Right atrium auricular region (tissue), 2 donors: ENCODE measurements around the gene SNX32. TPM values are rescaled to one million over a fixed set of nuclear protein-coding genes. Genes with fewer than 3 reads are reported as not detected.

Source experiments
- DNase-seq: peaks from one replicate; pipeline ENCODE4 v3.0.0-alpha.2; 2019; ENCODE audit warnings: low spot score
- H3K27ac ChIP-seq, 2 donors: fragments of 200-600 bp; sonication (generic); 1 replicate in 1 of 2; 2 replicates in 1 of 2; pipeline ENCODE4 v1.5.1; 2016 to 2019
- H3K27me3 ChIP-seq, 2 donors: fragments of 200-600 bp; sonication (generic); one replicate each; pipeline versions ENCODE4 v1.5.1 to v1.6.0; 2017 to 2019
- H3K36me3 ChIP-seq: fragments of 200-600 bp; sonication (generic); one replicate; pipeline ENCODE4 v1.5.1; 2016
- H3K4me1 ChIP-seq, 2 donors: fragments of 200-600 bp; sonication (generic); one replicate each; pipeline versions ENCODE4 v1.5.1 to v1.6.0; 2017 to 2019
- H3K4me3 ChIP-seq, 2 donors: fragments of 200-600 bp; sonication (generic); 1 replicate in 1 of 2; 2 replicates in 1 of 2; pipeline ENCODE4 v1.5.1; 2017 to 2019; ENCODE audit warnings: mild to moderate bottlenecking in 1 of 2, moderate library complexity in 1 of 2
- H3K9me3 ChIP-seq, 2 donors: fragments of 200-600 bp; sonication (generic); one replicate each; pipeline ENCODE4 v1.5.1; 2019
- total RNA-seq, 2 donors: library from RNA; depleted of rRNA; stranded (reverse); fragments of >200 nt; gene quantifications; one replicate each; pipeline ENCODE4 v1.1.0, GENCODE V29; 2016
- TF ChIP-seq, protein P1 (sequence below), 2 donors: fragments of 200-600 bp; sonication (generic); IDR thresholded peaks; one replicate each; pipeline ENCODE4 v1.5.1; 2019; ENCODE audit warnings: antibody characterized with exemption in 2 of 2

The SNX32 gene
- total RNA-seq, 2 donors from 2014 or later = 0.20 to 0.37 TPM

- no peak overlapping the region for H3K4me3 ChIP-seq
- DNase-seq = no peak
- no peak overlapping the region for H3K27ac ChIP-seq
- H3K4me1 ChIP-seq = peaks cover 0 to 35% of the 10 kb centered on the region in 2 donors
- TF ChIP-seq, protein P1, sequence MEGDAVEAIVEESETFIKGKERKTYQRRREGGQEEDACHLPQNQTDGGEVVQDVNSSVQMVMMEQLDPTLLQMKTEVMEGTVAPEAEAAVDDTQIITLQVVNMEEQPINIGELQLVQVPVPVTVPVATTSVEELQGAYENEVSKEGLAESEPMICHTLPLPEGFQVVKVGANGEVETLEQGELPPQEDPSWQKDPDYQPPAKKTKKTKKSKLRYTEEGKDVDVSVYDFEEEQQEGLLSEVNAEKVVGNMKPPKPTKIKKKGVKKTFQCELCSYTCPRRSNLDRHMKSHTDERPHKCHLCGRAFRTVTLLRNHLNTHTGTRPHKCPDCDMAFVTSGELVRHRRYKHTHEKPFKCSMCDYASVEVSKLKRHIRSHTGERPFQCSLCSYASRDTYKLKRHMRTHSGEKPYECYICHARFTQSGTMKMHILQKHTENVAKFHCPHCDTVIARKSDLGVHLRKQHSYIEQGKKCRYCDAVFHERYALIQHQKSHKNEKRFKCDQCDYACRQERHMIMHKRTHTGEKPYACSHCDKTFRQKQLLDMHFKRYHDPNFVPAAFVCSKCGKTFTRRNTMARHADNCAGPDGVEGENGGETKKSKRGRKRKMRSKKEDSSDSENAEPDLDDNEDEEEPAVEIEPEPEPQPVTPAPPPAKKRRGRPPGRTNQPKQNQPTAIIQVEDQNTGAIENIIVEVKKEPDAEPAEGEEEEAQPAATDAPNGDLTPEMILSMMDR (IDR thresholded peaks at IDR 0.05) = no peak
- H3K36me3 ChIP-seq = peaks cover 44% of the 10 kb centered on the region
- H3K27me3 ChIP-seq = no peaks in the 10 kb centered on the region
- no peaks in the 10 kb centered on the region for H3K9me3 ChIP-seq
These were observed 36.0 kb downstream of the SNX32 start for GRCh38 chr11:65869643-65870306.

- no peaks in the 10 kb centered on the region for H3K9me3 ChIP-seq
- H3K27ac ChIP-seq = no peak overlapping the region
- TF ChIP-seq, protein P1 (IDR thresholded peaks at IDR 0.05) = no peak
- no peaks in the 10 kb centered on the region for H3K27me3 ChIP-seq
- H3K4me3 ChIP-seq = no peak overlapping the region
- H3K4me1 ChIP-seq = peaks cover 0 to 35% of the 10 kb centered on the region in 2 donors
- H3K36me3 ChIP-seq = peaks cover 39% of the 10 kb centered on the region
- DNase-seq = no peak
These were observed 36.5 kb downstream of the SNX32 start for GRCh38 chr11:65870307-65870658.

GRCh38 chr11:65870706-65871681 is 37.2 kb downstream of the SNX32 start:
- H3K27me3 ChIP-seq = no peaks in the 10 kb centered on the region
- H3K4me3 ChIP-seq = peak overlapping the region in 1 of 2 donors; percentile 60
- H3K9me3 ChIP-seq = no peaks in the 10 kb centered on the region
- H3K4me1 ChIP-seq = peaks cover 0 to 35% of the 10 kb centered on the region in 2 donors
- H3K36me3 ChIP-seq = peaks cover 32% of the 10 kb centered on the region
- H3K27ac ChIP-seq = peak overlapping the region; percentile 89 to 97
- DNase-seq = no peak
- TF ChIP-seq, protein P1 (IDR thresholded peaks at IDR 0.05) = no peak

- Histone ChIP-seq H3K27me3 (no peaks in the 10 kb centered on the region), H3K27ac (peak overlapping the region; percentile 89 to 97), H3K36me3 (peaks cover 22% of the 10 kb centered on the region), H3K4me1 (peaks cover 0 to 35% of the 10 kb centered on the region in 2 donors), H3K9me3 (no peaks in the 10 kb centered on the region), H3K4me3 (peak overlapping the region; percentile 60 to 61)
- TF ChIP-seq, protein P1 (IDR thresholded peaks at IDR 0.05) = no peak
- no peak for DNase-seq
These were observed 38.2 kb downstream of the SNX32 start for GRCh38 chr11:65871811-65872548.

DNA sequence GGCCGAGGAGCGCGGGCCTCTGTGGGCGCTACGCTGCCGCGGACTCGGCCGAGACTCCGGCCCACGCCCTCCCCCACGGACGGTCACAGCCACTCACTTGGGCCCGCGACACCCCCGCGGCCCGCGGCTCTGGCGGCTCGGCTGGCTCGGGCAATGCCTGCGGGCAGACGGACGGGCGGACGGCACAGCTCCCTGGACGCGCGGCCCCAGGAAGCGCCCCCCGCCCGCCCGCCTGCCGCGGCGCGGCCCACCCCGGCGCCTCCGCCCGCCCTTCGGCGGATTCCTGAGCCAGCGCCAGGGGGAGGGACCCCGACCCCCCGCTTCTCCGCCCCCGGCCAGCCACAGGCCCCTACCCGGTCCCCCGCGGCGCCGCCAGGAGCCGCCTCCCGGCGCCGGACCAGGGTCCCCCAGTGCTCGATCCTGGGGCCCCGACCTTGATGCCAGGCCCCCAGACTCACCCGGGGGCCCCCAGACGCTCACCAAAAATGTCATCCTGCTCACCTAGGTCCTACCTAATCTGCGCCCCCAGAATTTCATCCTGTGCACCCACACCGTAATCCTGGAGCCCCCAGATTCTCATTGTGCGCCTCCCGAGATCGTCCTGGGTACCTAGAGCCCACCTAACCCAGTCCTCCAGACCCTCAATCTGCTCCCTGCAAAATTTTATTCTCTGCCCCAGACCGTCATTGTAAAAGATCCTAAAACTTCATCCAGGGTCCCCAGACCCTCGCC is 39.0 kb downstream of the SNX32 start, which contains the start of gene EFEMP2:
EFEMP2 (minus strand) TSS at position 215 of the 732 bp plus-strand sequence. CDS start 446 bp downstream, outside the sequence.
- TF ChIP-seq, protein P1 (IDR thresholded peaks at IDR 0.05) = no peak
- no peaks in the 10 kb centered on the region for H3K27me3 ChIP-seq
- H3K4me1 ChIP-seq = peaks cover 0 to 35% of the 10 kb centered on the region in 2 donors
- H3K27ac ChIP-seq = peak within 1 kb of the TSS; percentile 89 to 97
- H3K9me3 ChIP-seq = no peaks in the 10 kb centered on the region
- H3K36me3 ChIP-seq = peaks cover 14% of the 10 kb centered on the region
- DNase-seq = no peak
- H3K4me3 ChIP-seq = peak within 1 kb of the TSS; percentile 60 to 61
